Tibial nerve (tissue), 4 donors: ENCODE results near the gene TENM3.

Experiments
- EP300 ChIP-seq, 2 donors: sonication (generic); formaldehyde crosslinking; IDR thresholded peaks; one replicate each; pipeline ENCODE4 v1.6.1; 2017; ENCODE audit warnings: antibody characterized with exemption in 2 of 2, mild to moderate bottlenecking in 1 of 2
- POLR2A ChIP-seq, 2 donors: fragments of 450-650 bp; IDR thresholded peaks; one replicate each; pipeline ENCODE4 v1.6.1; 2017; ENCODE audit warnings: antibody characterized with exemption in 2 of 2, mild to moderate bottlenecking in 2 of 2, moderate library complexity in 2 of 2
- TF ChIP-seq, protein P1 (sequence below), 5 experiments: fragments of 200-600 bp in 3 of 5; fragments of 450-650 bp in 2 of 5; sonication (generic) in 3 of 5; IDR thresholded peaks; one replicate each; pipeline ENCODE4 v1.5.1; 2016 to 2019; ENCODE audit warnings: antibody characterized with exemption in 5 of 5, mild to moderate bottlenecking in 3 of 5, moderate library complexity in 2 of 5

DNA sequence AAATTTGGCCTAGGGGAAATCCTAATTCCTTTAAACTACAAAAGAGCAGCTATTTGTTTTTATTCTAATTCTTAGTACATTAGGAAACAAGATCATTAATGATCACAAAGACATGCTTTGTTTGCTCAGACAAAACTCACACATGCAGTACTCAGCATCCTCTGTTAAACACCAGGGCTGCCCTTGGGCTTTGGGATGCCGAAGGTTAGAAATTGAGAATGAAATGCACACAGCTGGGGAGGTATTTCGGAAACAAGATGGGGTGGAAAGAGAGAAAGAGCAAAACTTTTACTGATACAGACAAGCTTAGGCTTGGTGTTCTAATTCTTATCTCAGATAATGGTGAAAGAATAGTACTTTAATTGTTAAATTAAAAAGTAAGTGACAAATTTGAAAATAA, 451.3 kb downstream of the TENM3 start:
- TF ChIP-seq, protein P1, sequence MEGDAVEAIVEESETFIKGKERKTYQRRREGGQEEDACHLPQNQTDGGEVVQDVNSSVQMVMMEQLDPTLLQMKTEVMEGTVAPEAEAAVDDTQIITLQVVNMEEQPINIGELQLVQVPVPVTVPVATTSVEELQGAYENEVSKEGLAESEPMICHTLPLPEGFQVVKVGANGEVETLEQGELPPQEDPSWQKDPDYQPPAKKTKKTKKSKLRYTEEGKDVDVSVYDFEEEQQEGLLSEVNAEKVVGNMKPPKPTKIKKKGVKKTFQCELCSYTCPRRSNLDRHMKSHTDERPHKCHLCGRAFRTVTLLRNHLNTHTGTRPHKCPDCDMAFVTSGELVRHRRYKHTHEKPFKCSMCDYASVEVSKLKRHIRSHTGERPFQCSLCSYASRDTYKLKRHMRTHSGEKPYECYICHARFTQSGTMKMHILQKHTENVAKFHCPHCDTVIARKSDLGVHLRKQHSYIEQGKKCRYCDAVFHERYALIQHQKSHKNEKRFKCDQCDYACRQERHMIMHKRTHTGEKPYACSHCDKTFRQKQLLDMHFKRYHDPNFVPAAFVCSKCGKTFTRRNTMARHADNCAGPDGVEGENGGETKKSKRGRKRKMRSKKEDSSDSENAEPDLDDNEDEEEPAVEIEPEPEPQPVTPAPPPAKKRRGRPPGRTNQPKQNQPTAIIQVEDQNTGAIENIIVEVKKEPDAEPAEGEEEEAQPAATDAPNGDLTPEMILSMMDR (IDR thresholded peaks at IDR 0.05), result no peak
- TF ChIP-seq POLR2A (IDR thresholded peaks at IDR 0.05) (no peak), EP300 (IDR thresholded peaks at IDR 0.05) (no peak)
